H1 (cell line): ENCODE measurements around the gene SCAND1. TPM values are rescaled to one million over a fixed set of nuclear protein-coding genes. Genes with fewer than 3 reads are reported as not detected.

Source experiments
- CEBPB ChIP-seq: IDR thresholded peaks from 2 replicates; pipeline ENCODE4 v1.6.1; 2012; ENCODE audit warnings: low read depth, low read length
- CTBP2 ChIP-seq: IDR thresholded peaks from 2 replicates; pipeline ENCODE4 v1.7.0; 2011; ENCODE audit warnings: borderline replicate concordance, mild to moderate bottlenecking, moderate library complexity, mixed read lengths, low read length; ENCODE audit not compliant: insufficient read depth, insufficient read length
- EP300 ChIP-seq, 2 experiments: IDR thresholded peaks; 1 replicate in 1 of 2; 2 replicates in 1 of 2; pipeline ENCODE4 v1.6.1; 2011 to 2012; ENCODE audit warnings: low read depth in 2 of 2, low read length in 2 of 2, mild to moderate bottlenecking in 2 of 2, borderline replicate concordance in 1 of 2, inconsistent platforms in 1 of 2, moderate library complexity in 1 of 2
- PHF8 ChIP-seq: fragments of 200-600 bp; sonication (generic); conservative IDR thresholded peaks from 2 replicates; pipeline ENCODE4 v1.7.1; 2012; ENCODE audit warnings: low read depth, mild to moderate bottlenecking, inconsistent platforms, low read length, moderate library complexity
- POLR2A ChIP-seq, 2 experiments: IDR thresholded peaks; 1 replicate in 1 of 2; 2 replicates in 1 of 2; pipeline ENCODE4 v1.6.1; 2011; ENCODE audit warnings: low read depth in 2 of 2, low read length in 2 of 2, mild to moderate bottlenecking in 2 of 2; ENCODE audit errors: control extremely low read depth in 1 of 2
- POLR2AphosphoS5 ChIP-seq: IDR thresholded peaks from 2 replicates; pipeline ENCODE4 v1.6.1; 2011; ENCODE audit warnings: low read depth, low read length
- POU5F1 ChIP-seq: IDR thresholded peaks from 2 replicates; pipeline ENCODE4 v1.6.1; 2011; ENCODE audit warnings: low read depth, mild to moderate bottlenecking, low read length, moderate library complexity
- RBBP5 ChIP-seq: IDR thresholded peaks from 2 replicates; pipeline ENCODE4 v1.7.1; 2012; ENCODE audit warnings: low read depth, mild to moderate bottlenecking, inconsistent platforms, low read length, moderate library complexity, borderline replicate concordance
- SP1 ChIP-seq: IDR thresholded peaks from 2 replicates; pipeline ENCODE4 v1.6.1; 2011; ENCODE audit warnings: low read depth, low read length
- SRF ChIP-seq: IDR thresholded peaks from 2 replicates; pipeline ENCODE4 v1.6.1; 2011; ENCODE audit warnings: mild to moderate bottlenecking, low read depth, low read length, moderate library complexity
- TAF1 ChIP-seq: IDR thresholded peaks from 2 replicates; pipeline ENCODE4 v1.6.1; 2011; ENCODE audit warnings: mild to moderate bottlenecking, low read depth, low read length
- polyA plus RNA-seq, 7 experiments: library from polyadenylated mRNA; depleted of rRNA in 3 of 7; stranded (reverse) in 5 of 7; unstranded in 2 of 7; fragments of >200 nt in 5 of 7; fragments of 200-250 nt in 2 of 7; gene quantifications; 1 replicate in 5 of 7; 2 replicates in 1 of 7; 4 replicates in 1 of 7; pipeline versions ENCODE4 v1.2.1 to v1.2.3, GENCODE V29; 2011 to 2013; ENCODE audit warnings: missing spikeins in 2 of 7, mixed read lengths in 2 of 7
- total RNA-seq: library from RNA; stranded (reverse); fragmentation: NEBNext Ultra II Directional; extraction: Animal tissue kit (Norgen Biotek cat#: 25700); gene quantifications from 2 replicates; pipeline ENCODE4 v1.2.1, GENCODE V29; 2021

The SCAND1 gene
- total and polyA plus RNA-seq, 2 of the 8 experiments (the other 6 are each of a cell fraction or from before 2014, with no cell fraction given), result 73.1 to 83.7 TPM

- TF ChIP-seq EP300 (IDR thresholded peaks at IDR 0.05; ENCODE audit: borderline replicate concordance in 1 of 2, low read depth in 2 of 2, low read length in 2 of 2), result peak in 1 of 2 experiments; percentile 73; a peak in 2 of 3 replicates
- TF ChIP-seq TAF1, result peak; percentile 98
- peak; percentile 64; the same call in 1 of the 2 replicates for TF ChIP-seq RBBP5
- peak; percentile 34; the same call in 1 of the 2 replicates for TF ChIP-seq SRF
- peak; percentile 22 for TF ChIP-seq CTBP2
- no peak for TF ChIP-seq POU5F1
- peak; percentile 78 for TF ChIP-seq POLR2AphosphoS5
- TF ChIP-seq CEBPB, result no peak
- TF ChIP-seq PHF8, result peak; percentile 57
- peak; percentile 89 to 98 for TF ChIP-seq POLR2A (IDR thresholded peaks at IDR 0.05; ENCODE audit: control extremely low read depth in 1 of 2, low read depth in 2 of 2, low read length in 2 of 2)
- TF ChIP-seq SP1, result peak; percentile 78
Measured at GRCh38 chr20:35954200-35954906, at the start of gene SCAND1 (continued).
